Measurements from ENCODE around the gene CFAP57.

CFAP57 gene

GRCh38 chr1:43267818-43268425 is 95.8 kb downstream of the CFAP57 start:
- no peaks in the 10 kb centered on the region for H3K36me3 ChIP-seq (ENCODE audit: control insufficient read depth, insufficient read depth, low read length)
- no peaks in the 10 kb centered on the region for H3K27me3 ChIP-seq (replicated peaks; ENCODE audit: control insufficient read depth, insufficient read depth, low read length, poor library complexity, severe bottlenecking)
- H3K4me1 ChIP-seq (ENCODE audit: control insufficient read depth, insufficient read depth, low read length, poor library complexity, severe bottlenecking): no peaks in the 10 kb centered on the region
- H3K4me3 ChIP-seq (ENCODE audit: insufficient read depth, low read depth, low read length, poor library complexity, severe bottlenecking): no peak overlapping the region
- no peak overlapping the region for H3K27ac ChIP-seq (ENCODE audit: insufficient read depth, low read length, poor library complexity, severe bottlenecking)
- DNase-seq: no peak
- H3K9me3 ChIP-seq (ENCODE audit: control insufficient read depth, low read length): no peaks in the 10 kb centered on the region

- Histone ChIP-seq H3K4me1 (ENCODE audit: control insufficient read depth, insufficient read depth, low read length, poor library complexity, severe bottlenecking) (peaks cover 8% of the 10 kb centered on the region), H3K27ac (ENCODE audit: insufficient read depth, low read length, poor library complexity, severe bottlenecking) (no peak within 1 kb of the TSS), H3K27me3 (replicated peaks; ENCODE audit: control insufficient read depth, insufficient read depth, low read length, poor library complexity, severe bottlenecking) (no peaks in the 10 kb centered on the region), H3K36me3 (ENCODE audit: control insufficient read depth, insufficient read depth, low read length) (no peaks in the 10 kb centered on the region), H3K4me3 (ENCODE audit: insufficient read depth, low read depth, low read length, poor library complexity, severe bottlenecking) (peak within 1 kb of the TSS; percentile 5), H3K9me3 (ENCODE audit: control insufficient read depth, low read length) (no peaks in the 10 kb centered on the region)
- no peak for DNase-seq
These were observed 97.7 kb downstream of the CFAP57 start, which contains the start of gene TMEM125 for GRCh38 chr1:43269627-43270375. Gene TMEM125, plus strand, starts transcription at chr1:43269983. Its CDS starts 2,740 bp downstream, at chr1:43272723.

GRCh38 chr1:43270421-43271095 is 98.4 kb downstream of the CFAP57 start:
- Histone ChIP-seq H3K27ac (ENCODE audit: insufficient read depth, low read length, poor library complexity, severe bottlenecking) (no peak overlapping the region), H3K9me3 (ENCODE audit: control insufficient read depth, low read length) (no peaks in the 10 kb centered on the region), H3K4me3 (ENCODE audit: insufficient read depth, low read depth, low read length, poor library complexity, severe bottlenecking) (peak overlapping the region; percentile 5), H3K27me3 (replicated peaks; ENCODE audit: control insufficient read depth, insufficient read depth, low read length, poor library complexity, severe bottlenecking) (no peaks in the 10 kb centered on the region), H3K36me3 (ENCODE audit: control insufficient read depth, insufficient read depth, low read length) (no peaks in the 10 kb centered on the region), H3K4me1 (ENCODE audit: control insufficient read depth, insufficient read depth, low read length, poor library complexity, severe bottlenecking) (peaks cover 8% of the 10 kb centered on the region)
- DNase-seq: no peak

- Histone ChIP-seq H3K4me3 (ENCODE audit: insufficient read depth, low read depth, low read length, poor library complexity, severe bottlenecking) (no peak overlapping the region), H3K9me3 (ENCODE audit: control insufficient read depth, low read length) (no peaks in the 10 kb centered on the region), H3K27me3 (replicated peaks; ENCODE audit: control insufficient read depth, insufficient read depth, low read length, poor library complexity, severe bottlenecking) (no peaks in the 10 kb centered on the region), H3K4me1 (ENCODE audit: control insufficient read depth, insufficient read depth, low read length, poor library complexity, severe bottlenecking) (peaks cover 8% of the 10 kb centered on the region), H3K36me3 (ENCODE audit: control insufficient read depth, insufficient read depth, low read length) (no peaks in the 10 kb centered on the region), H3K27ac (ENCODE audit: insufficient read depth, low read length, poor library complexity, severe bottlenecking) (no peak overlapping the region)
- no peak for DNase-seq
These were observed 99.3 kb downstream of the CFAP57 start for GRCh38 chr1:43271186-43272118.

DNA sequence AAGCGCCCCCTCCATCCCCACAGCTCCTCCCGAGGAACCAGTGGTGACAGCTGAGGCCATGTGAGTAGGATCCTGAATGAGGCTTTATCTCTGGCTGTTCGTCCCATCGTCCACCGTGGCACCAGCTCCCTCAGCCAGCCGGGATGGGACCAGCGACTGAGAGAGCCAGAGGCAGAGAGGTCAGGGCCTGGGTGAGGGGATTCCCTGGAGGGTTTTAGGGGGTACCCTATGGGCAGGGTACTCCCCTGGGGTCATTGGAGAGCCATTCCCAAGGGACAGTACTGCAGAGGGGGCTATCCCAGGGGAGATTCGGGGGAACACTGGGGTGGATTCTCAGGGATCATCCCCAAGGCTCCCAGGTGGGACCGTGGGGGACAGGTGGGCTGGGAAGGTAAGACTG is 100.0 kb downstream of the CFAP57 start:
- no peaks in the 10 kb centered on the region for H3K9me3 ChIP-seq (ENCODE audit: control insufficient read depth, low read length)
- H3K27ac ChIP-seq (ENCODE audit: insufficient read depth, low read length, poor library complexity, severe bottlenecking): no peak overlapping the region
- no peak overlapping the region for H3K4me3 ChIP-seq (ENCODE audit: insufficient read depth, low read depth, low read length, poor library complexity, severe bottlenecking)
- peaks cover 8% of the 10 kb centered on the region for H3K4me1 ChIP-seq (ENCODE audit: control insufficient read depth, insufficient read depth, low read length, poor library complexity, severe bottlenecking)
- no peaks in the 10 kb centered on the region for H3K36me3 ChIP-seq (ENCODE audit: control insufficient read depth, insufficient read depth, low read length)
- H3K27me3 ChIP-seq (replicated peaks; ENCODE audit: control insufficient read depth, insufficient read depth, low read length, poor library complexity, severe bottlenecking): no peaks in the 10 kb centered on the region
- DNase-seq: no peak

DNA sequence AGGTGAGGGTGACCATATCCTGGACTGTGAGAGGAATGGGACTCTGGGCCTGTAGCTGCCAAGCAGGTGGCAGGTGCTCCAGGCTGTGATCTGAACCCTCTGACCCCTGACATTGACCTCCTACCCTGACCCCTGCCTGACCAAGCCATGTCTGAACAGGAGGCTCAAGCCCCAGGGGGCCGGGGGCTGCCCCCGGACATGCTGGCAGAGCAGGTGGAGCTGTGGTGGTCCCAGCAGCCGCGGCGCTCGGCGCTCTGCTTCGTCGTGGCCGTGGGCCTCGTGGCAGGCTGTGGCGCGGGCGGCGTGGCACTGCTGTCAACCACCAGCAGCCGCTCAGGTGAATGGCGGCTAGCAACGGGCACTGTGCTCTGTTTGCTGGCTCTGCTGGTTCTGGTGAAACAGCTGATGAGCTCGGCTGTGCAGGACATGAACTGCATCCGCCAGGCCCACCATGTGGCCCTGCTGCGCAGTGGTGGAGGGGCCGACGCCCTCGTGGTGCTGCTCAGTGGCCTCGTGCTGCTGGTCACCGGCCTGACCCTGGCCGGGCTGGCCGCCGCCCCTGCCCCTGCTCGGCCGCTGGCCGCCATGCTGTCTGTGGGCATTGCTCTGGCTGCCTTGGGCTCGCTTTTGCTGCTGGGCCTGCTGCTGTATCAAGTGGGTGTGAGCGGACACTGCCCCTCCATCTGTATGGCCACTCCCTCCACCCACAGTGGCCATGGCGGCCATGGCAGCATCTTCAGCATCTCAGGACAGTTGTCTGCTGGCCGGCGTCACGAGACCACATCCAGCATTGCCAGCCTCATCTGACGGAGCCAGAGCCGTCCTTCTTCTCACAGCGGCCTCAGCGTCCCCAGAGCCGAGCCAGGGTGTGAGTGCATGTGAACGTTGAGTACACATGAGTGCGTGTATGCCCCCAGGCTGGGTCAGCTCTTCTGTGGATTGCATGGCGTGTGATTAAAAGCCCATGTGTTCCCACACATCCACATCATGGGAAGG is 100.7 kb downstream of the CFAP57 start:
- peaks cover 8% of the 10 kb centered on the region for H3K4me1 ChIP-seq (ENCODE audit: control insufficient read depth, insufficient read depth, low read length, poor library complexity, severe bottlenecking)
- no peak overlapping the region for H3K4me3 ChIP-seq (ENCODE audit: insufficient read depth, low read depth, low read length, poor library complexity, severe bottlenecking)
- no peak overlapping the region for H3K27ac ChIP-seq (ENCODE audit: insufficient read depth, low read length, poor library complexity, severe bottlenecking)
- no peaks in the 10 kb centered on the region for H3K27me3 ChIP-seq (replicated peaks; ENCODE audit: control insufficient read depth, insufficient read depth, low read length, poor library complexity, severe bottlenecking)
- no peak for DNase-seq
- H3K9me3 ChIP-seq (ENCODE audit: control insufficient read depth, low read length): no peaks in the 10 kb centered on the region
- no peaks in the 10 kb centered on the region for H3K36me3 ChIP-seq (ENCODE audit: control insufficient read depth, insufficient read depth, low read length)

DNA sequence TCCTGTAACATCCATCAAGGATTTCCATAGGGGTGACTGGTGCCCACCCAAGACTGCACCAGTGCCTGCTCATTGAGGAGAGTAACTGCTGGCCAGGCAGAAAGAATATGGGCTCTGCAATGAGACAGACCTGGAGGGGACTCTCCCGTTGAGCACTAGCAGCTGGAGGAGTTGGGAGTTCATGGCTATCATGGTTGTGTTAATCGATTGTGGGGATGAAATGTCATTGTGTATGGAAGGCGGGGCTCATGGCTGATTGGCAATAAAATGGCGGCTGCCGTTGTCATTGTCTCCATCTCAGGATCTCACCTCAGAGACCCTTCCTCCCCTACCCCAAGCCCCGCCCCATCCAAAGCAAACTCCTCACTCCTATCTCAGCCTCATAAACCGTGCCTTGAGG is 101.6 kb downstream of the CFAP57 start:
- no peak overlapping the region for H3K27ac ChIP-seq (ENCODE audit: insufficient read depth, low read length, poor library complexity, severe bottlenecking)
- DNase-seq: no peak
- no peaks in the 10 kb centered on the region for H3K27me3 ChIP-seq (replicated peaks; ENCODE audit: control insufficient read depth, insufficient read depth, low read length, poor library complexity, severe bottlenecking)
- H3K4me1 ChIP-seq (ENCODE audit: control insufficient read depth, insufficient read depth, low read length, poor library complexity, severe bottlenecking): peaks cover 8% of the 10 kb centered on the region
- H3K9me3 ChIP-seq (ENCODE audit: control insufficient read depth, low read length): no peaks in the 10 kb centered on the region
- H3K36me3 ChIP-seq (ENCODE audit: control insufficient read depth, insufficient read depth, low read length): no peaks in the 10 kb centered on the region
- H3K4me3 ChIP-seq (ENCODE audit: insufficient read depth, low read depth, low read length, poor library complexity, severe bottlenecking): no peak overlapping the region

DNA sequence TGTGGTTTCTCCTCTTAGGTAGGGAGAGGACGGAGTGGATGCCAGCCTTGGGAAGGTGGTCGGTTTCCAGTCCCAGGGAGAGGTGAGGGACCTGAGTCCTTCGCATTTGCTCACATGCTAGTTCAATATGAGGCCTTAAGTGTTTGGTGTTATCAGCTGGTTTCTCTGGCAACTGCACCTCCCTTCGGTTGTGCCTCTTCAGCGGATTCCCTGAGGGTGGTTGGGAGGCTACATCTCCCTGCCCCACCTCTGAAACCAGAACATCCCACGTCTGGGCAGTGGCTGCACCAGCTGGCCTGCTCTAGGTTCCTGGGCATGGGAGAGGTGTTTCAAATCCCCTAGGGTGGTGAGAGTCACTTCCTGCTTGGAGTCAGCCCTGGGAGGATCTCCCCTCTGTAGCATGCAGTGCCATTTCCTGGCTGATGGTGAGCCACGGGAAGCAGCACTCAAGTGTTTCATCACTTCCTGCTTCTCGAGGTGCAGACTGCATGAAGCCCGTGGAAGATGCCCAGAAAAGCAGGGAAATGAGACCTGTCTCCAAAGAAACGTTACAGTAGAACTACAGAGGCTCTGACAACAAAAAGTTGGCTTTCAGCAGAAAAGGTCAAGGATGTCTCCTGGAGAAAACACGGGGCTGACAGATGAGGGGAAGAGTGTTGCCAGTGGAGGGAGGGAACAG is 102.1 kb downstream of the CFAP57 start:
- Histone ChIP-seq H3K4me1 (ENCODE audit: control insufficient read depth, insufficient read depth, low read length, poor library complexity, severe bottlenecking) (peaks cover 8% of the 10 kb centered on the region), H3K4me3 (ENCODE audit: insufficient read depth, low read depth, low read length, poor library complexity, severe bottlenecking) (peak overlapping the region; percentile 37), H3K27me3 (replicated peaks; ENCODE audit: control insufficient read depth, insufficient read depth, low read length, poor library complexity, severe bottlenecking) (no peaks in the 10 kb centered on the region), H3K27ac (ENCODE audit: insufficient read depth, low read length, poor library complexity, severe bottlenecking) (no peak overlapping the region), H3K9me3 (ENCODE audit: control insufficient read depth, low read length) (no peaks in the 10 kb centered on the region), H3K36me3 (ENCODE audit: control insufficient read depth, insufficient read depth, low read length) (no peaks in the 10 kb centered on the region)
- no peak for DNase-seq

Data from effector memory CD4-positive, alpha-beta T cell (primary cell).